NAMALWA (cell line): ENCODE measurements around the gene RCBTB2.

Source experiments
- DNase-seq: peaks from one replicate; pipeline ENCODE4 v3.0.0-alpha.2; 2015; ENCODE audit warnings: low spot score

The RCBTB2 gene

GRCh38 chr13:48448285-48448958, 84.5 kb downstream of the RCBTB2 start:
- DNase-seq, result no peak

- DNase-seq, result no peak
These were observed 86.4 kb downstream of the RCBTB2 start for GRCh38 chr13:48446464-48446863.

- no peak for DNase-seq
These were observed 89.3 kb downstream of the RCBTB2 start for GRCh38 chr13:48443442-48444208.
